GM19438 (cell line): ENCODE results near the gene TAS1R1.

ENCODE experiments used
- ATAC-seq: cut with Tn5 transposase; IDR thresholded peaks from one replicate; pipeline ENCODE4 v1.9.1; 2021; ENCODE audit warnings: low read depth; ENCODE audit not compliant: unreplicated experiment

The TAS1R1 gene

DNA sequence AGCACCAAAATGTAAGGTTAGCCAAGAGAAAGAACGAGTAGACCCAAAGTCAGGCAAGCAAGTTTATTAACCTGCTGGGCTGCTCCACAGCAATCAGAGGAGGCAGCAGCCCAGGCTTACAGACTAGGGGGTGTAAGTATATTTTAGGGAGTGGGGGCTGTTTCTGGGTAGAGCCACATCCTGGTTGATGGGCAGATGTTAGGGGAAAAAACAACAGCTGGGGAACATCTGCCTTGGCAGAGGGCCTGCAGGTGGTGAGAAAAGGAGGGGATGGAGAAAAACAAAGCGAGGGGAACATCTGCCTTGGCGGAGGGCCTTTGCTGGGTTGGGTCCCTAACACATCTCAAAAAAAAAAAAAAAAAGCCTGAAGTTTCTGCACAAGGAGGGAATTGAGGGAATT lies 15.0 kb downstream of the TAS1R1 start:
- no peak for ATAC-seq

DNA sequence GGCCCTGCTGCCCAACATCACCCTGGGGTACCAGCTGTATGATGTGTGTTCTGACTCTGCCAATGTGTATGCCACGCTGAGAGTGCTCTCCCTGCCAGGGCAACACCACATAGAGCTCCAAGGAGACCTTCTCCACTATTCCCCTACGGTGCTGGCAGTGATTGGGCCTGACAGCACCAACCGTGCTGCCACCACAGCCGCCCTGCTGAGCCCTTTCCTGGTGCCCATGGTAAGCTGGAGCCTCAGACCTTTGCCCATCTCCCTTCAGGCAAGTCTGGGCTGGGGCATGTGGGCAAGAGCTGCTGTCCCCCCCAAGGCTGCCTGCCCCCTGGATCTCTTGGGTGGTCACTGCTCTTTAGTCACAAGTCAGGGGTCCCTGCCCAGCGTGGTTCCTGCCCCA lies 15.9 kb downstream of the TAS1R1 start:
- ATAC-seq, result no peak

DNA sequence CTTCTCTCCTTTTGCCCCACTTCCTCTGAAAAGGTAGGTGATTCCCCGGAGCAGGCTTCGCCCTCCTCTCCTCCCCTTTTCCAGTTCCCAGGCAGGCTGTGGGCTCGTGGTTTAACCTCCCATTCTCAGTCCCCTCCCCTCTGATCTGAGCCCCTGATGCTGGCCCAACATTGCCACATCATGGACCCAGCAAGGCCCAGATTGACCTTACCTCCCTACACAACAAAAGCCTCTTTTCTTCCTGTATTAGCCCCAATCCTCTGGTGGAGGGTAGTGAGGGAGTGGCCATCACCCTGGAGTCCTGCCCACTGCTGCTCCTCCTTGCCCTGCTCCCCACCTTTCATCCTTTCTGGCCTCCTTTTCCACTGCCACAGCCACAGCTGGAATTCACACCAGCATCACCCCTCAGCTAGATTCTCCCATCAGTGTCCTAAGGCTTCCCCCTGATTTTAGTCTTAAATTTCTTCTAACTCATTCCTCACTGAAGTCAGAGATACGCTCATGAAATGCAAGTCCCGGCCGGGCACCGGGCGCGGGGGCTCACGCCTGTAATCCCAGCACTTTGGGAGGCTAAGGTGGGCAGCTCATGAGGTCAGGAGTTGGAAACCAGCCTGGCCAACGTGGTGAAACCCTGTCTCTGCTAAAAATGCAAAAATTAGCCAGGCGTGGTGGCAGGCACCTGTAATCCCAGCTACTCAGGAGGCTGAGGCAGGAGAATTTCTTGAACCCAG lies 17.7 kb downstream of the TAS1R1 start:
- ATAC-seq, result no peak

DNA sequence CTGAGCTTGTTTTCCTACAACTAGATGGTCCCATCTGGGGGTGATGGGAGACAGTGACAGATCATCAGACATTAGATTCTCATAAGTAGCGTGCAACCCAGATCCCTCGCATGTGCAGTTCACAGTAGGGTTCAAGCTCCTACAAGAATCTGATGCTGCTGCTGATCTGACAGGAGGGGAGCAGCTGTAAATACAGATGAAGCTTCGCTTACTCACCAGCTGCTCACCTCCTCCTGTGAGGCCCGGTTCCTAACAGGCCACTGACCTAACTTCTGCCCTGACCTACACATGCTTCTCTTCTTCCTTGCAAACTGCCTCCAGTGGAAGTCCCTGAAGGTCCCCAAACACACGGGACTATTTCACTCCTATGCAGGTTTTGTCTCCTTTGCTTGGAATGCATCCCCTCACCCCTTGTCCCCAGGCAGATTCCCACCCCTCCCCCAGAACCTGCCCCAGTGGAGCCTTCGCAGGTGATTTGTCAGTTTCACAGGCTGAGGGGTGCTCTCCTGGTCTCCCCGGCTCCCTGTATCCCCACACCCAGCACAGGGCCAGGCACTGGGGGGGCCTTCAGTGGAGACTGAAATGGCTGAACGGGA lies 19.0 kb downstream of the TAS1R1 start:
- ATAC-seq, result no peak

DNA sequence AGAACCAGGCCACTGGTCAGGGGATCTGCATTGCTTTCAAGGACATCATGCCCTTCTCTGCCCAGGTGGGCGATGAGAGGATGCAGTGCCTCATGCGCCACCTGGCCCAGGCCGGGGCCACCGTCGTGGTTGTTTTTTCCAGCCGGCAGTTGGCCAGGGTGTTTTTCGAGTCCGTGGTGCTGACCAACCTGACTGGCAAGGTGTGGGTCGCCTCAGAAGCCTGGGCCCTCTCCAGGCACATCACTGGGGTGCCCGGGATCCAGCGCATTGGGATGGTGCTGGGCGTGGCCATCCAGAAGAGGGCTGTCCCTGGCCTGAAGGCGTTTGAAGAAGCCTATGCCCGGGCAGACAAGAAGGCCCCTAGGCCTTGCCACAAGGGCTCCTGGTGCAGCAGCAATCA lies 19.7 kb downstream of the TAS1R1 start:
- ATAC-seq, result no peak

DNA sequence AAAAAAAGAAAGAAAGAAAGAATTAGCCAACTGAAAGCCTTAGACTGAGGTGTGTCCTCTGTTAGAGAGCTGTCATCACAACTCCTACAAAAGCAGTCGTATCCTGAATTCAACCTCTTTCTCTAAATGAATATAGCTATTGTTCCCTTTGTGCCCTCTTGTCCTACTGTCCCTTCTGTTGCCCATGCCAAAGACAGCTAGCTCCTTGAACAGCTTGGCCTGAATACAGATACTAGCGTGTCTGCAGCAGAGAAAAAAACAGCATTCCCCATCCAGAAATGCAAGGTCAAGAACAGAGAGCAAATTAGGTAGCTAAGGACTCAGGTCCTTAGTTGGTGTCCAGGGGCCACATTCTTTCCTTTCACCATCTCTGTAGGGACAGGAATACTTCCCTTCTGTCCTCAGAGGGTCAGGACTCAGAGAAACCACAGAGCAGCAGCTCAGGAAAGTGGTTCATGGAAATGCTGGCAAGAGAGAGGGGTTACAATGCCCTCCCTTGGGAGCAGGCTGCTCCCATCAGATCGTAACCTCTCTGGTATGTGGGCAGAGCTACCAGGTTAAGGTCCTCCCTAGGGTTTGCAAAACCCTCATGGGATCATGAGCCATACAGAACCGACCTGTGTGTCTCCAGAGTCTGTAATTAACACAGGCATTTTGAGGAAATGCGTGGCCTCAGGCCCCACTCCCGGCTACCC lies 22.9 kb downstream of the TAS1R1 start:
- ATAC-seq, result no peak

DNA sequence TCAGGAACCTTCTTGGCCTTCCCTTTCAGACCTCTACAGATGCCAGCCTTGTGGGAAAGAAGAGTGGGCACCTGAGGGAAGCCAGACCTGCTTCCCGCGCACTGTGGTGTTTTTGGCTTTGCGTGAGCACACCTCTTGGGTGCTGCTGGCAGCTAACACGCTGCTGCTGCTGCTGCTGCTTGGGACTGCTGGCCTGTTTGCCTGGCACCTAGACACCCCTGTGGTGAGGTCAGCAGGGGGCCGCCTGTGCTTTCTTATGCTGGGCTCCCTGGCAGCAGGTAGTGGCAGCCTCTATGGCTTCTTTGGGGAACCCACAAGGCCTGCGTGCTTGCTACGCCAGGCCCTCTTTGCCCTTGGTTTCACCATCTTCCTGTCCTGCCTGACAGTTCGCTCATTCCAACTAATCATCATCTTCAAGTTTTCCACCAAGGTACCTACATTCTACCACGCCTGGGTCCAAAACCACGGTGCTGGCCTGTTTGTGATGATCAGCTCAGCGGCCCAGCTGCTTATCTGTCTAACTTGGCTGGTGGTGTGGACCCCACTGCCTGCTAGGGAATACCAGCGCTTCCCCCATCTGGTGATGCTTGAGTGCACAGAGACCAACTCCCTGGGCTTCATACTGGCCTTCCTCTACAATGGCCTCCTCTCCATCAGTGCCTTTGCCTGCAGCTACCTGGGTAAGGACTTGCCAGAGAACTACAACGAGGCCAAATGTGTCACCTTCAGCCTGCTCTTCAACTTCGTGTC lies 23.7 kb downstream of the TAS1R1 start:
- no peak for ATAC-seq

DNA sequence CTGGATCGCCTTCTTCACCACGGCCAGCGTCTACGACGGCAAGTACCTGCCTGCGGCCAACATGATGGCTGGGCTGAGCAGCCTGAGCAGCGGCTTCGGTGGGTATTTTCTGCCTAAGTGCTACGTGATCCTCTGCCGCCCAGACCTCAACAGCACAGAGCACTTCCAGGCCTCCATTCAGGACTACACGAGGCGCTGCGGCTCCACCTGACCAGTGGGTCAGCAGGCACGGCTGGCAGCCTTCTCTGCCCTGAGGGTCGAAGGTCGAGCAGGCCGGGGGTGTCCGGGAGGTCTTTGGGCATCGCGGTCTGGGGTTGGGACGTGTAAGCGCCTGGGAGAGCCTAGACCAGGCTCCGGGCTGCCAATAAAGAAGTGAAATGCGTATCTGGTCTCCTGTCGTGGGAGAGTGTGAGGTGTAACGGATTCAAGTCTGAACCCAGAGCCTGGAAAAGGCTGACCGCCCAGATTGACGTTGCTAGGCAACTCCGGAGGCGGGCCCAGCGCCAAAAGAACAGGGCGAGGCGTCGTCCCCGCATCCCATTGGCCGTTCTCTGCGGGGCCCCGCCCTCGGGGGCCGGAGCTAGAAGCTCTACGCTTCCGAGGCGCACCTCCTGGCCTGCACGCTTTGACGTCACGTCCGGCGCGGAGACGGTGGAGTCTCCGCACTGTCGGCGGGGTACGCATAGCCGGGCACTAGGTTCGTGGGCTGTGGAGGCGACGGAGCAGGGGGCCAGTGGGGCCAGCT lies 24.4 kb downstream of the TAS1R1 start, which contains the start of gene ZBTB48:
Gene ZBTB48 (plus strand): TSS at position 621 of the 745 bp plus-strand sequence. CDS start 616 bp downstream, outside the sequence.
- ATAC-seq, result peak; percentile 91

DNA sequence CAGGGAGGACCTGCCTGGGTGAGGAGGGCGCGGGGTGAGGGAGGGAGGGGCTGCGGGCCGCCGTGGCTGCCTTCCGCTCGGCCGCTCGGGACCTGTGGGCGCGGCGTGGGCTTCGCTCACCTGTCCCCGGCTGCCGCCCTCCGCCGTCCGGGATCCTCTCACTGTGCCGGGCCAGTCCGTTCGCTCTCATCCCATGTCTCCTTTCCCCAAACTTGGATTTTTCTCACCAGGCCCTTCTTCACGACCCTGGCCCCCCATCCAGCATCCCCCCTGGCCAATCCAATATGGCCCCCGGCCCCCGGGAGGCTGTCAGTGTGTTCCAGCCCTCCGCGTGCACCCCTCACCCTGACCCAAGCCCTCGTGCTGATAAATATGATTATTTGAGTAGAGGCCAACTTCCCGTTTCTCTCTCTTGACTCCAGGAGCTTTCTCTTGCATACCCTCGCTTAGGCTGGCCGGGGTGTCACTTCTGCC lies 25.0 kb downstream of the TAS1R1 start:
- no peak for ATAC-seq

DNA sequence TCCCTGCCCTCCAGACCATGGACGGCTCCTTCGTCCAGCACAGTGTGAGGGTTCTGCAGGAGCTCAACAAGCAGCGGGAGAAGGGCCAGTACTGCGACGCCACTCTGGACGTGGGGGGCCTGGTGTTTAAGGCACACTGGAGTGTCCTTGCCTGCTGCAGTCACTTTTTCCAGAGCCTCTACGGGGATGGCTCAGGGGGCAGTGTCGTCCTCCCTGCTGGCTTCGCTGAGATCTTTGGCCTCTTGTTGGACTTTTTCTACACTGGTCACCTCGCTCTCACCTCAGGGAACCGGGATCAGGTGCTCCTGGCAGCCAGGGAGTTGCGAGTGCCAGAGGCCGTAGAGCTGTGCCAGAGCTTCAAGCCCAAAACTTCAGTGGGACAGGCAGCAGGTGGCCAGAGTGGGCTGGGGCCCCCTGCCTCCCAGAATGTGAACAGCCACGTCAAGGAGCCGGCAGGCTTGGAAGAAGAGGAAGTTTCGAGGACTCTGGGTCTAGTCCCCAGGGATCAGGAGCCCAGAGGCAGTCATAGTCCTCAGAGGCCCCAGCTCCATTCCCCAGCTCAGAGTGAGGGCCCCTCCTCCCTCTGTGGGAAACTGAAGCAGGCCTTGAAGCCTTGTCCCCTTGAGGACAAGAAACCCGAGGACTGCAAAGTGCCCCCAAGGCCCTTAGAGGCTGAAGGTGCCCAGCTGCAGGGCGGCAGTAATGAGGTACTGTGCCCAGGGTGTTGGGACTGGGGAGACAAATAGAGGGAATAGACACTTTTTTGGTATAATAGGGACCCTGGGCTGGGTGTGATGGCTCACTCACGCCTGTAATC lies 25.7 kb downstream of the TAS1R1 start:
- ATAC-seq, result no peak

DNA sequence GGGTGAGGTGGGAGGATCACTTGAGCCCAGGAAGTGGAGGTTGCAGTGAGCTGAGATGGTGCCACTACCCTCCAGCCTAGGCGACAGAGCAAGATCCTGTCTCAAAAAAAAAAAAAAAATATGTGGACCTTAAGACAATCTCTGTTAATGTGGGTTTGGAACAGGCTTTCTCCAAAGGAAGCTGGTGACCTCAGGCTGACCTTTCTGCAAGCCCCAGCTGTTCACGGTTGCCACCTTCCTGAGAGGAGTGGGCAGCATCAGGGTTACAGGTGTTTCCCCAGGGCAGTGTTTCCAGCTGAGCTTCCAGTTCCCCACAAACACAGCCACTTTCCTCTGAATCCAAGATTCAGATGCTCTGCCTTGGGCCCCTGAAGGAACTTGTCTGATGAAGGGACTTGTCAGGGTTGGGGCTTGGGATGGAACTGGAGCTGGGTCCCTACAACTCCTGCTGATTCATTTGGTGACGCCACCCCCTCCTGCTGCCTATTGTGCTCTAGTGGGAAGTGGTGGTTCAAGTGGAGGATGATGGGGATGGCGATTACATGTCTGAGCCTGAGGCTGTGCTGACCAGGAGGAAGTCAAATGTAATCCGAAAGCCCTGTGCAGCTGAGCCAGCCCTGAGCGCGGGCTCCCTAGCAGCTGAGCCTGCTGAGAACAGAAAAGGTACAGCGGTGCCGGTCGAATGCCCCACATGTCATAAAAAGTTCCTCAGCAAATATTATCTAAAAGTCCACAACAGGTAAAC lies 26.6 kb downstream of the TAS1R1 start:
- ATAC-seq, result no peak

DNA sequence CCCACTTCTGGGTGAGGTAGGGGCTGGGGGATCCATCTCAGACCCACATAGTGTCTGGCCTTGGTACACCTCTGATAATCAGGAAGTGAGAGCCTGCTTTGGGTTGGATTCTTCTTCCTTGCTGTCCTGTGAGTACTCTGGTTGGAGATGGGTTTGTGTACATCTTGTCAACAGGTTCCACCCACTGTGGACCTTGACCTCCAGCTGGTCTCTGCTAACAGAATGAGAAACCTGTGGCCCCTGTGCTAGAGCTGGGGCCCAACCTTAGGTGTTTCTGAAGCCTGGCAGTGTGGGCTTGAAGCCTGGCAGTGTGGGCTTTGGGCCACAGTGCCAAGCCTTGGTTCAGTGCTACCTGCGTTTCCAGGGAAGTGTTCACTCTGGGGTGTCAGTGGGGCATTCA lies 27.3 kb downstream of the TAS1R1 start:
- no peak for ATAC-seq

DNA sequence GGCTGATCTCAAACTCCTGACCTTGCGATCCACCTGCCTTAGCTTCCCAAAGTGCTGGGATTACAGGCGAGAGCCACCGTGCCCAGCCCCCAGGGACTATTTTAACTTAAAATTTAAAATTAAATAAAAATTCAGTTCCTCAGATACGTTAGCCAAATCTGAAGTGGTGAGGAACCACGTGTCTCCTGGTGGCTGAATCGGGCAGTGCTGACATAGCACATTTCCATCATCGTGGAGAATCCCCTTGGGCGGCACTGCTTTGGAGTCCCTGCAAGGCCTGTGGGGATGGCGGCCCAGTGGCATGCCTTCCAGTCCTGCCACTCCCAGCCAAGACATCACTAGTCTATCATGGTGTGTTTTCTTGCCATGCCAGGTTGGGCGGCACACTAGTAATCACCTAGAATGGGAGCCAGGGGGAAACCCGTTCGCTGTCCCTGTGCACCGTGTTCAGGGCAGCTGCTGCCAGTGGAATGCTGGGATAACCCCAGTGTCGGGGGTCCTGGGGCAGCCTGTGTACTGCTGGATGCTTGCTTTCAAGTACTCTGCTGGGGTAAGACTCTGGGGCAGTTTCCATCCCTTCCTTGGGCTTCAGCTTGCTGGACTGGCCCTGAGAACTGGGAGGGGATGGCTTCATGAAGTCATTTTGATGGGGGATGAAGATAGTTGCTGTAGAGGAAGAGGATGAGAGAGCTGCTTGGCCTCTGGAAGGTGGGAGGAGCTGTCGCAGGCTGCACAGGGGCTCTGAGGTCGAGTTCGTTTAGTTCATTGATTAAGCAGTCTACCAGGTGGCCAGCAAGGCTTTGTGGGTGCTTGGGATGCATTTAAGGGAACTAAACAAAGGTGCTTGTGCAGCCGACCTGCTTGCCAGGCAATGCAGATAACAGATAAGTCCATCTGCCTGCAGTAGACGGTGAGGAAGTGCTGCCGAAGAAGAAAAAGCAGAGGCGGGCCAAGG lies 29.3 kb downstream of the TAS1R1 start:
- ATAC-seq, result no peak

DNA sequence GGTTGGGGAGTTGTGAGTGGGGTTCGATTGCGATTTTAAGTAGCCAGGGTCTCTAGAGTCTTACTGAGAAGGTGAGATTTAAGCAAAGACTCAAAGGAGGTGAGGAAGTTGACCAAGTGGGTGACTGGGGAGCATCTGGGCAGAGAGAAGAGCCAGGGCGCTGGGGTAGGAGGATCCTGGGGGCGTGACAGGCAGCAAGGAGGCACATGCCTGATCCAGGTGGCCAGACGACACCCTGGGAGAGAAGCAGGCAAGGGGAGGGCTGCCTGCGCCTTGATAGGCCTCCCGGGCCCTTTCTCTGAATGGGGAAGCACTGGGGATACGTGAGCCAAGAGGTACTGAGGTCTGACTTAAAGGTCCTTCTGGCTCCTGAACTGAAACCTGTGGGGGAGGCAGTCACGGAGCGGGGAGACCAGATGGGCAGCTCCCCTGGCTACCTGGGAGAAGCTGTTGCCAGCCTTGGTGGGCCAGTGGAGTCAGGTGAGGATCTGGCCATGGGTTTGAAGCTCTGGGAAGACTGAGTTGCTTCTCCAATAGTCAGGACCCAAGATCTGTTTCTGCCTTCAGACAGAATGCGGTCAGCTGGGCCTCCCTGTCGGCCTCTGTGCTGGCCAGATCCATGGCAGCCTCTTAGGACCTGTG lies 30.1 kb downstream of the TAS1R1 start:
- ATAC-seq, result no peak

DNA sequence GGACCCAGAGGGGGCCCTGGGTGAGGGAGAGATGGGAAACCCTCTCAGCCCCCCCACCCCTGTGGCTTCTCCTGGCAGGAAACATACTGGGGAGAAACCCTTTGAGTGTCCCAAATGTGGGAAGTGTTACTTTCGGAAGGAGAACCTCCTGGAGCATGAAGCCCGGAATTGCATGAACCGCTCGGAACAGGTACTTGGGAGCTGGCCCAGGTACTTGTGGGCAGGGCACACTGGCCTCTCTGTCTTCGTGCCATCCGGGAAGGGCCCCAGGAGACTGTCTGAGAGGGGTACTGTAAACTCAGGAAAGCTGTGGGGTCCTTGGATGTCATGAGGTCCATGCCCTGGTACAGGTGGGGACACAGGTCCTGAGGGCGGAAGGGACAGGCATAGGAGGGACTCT lies 30.7 kb downstream of the TAS1R1 start:
- no peak for ATAC-seq

DNA sequence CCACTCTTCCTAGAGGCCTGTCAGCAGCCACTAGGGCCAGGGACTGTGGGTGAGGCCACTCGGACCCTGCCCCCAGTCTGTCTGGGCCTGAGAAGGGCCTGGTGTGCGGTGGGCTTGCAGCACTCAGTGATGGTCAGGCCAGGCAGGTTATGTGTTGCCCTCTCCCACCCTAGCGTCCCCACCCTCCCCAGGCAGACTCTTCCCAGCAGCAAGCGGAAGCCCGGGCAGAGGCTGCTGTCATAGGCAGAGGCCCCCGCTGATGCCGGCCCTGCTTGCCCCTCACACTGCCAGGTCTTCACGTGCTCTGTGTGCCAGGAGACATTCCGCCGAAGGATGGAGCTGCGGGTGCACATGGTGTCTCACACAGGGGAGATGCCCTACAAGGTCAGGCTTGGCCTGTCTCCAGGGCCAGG lies 31.3 kb downstream of the TAS1R1 start:
- no peak for ATAC-seq
